ENCODE measurements around the gene TICRR.

GRCh38 chr15:89652666-89653065, 77.4 kb downstream of the TICRR start:
- TF ChIP-seq CTCF (IDR thresholded peaks at IDR 0.05; ENCODE audit: low read length) (no peak), EZH2 (optimal IDR thresholded peaks at IDR 0.05; ENCODE audit: low read depth, low read length) (no peak), EZH2phosphoT487 (IDR thresholded peaks at IDR 0.05; ENCODE audit: low read length) (no peak)
